NOMO-1 treated with DMSO at 0.1 percent for 48 hours (cell line): ENCODE measurements around the gene PGAM1.
A peak's percentile ranks its signal among the peaks of the same experiment; 100 is the strongest.

ENCODE experiments used
- DNase-seq: peaks from one replicate; lab custom pipeline; 2025; ENCODE audit not compliant: unreplicated experiment; lab: John Stamatoyannopoulos, UW

The PGAM1 gene

DNA sequence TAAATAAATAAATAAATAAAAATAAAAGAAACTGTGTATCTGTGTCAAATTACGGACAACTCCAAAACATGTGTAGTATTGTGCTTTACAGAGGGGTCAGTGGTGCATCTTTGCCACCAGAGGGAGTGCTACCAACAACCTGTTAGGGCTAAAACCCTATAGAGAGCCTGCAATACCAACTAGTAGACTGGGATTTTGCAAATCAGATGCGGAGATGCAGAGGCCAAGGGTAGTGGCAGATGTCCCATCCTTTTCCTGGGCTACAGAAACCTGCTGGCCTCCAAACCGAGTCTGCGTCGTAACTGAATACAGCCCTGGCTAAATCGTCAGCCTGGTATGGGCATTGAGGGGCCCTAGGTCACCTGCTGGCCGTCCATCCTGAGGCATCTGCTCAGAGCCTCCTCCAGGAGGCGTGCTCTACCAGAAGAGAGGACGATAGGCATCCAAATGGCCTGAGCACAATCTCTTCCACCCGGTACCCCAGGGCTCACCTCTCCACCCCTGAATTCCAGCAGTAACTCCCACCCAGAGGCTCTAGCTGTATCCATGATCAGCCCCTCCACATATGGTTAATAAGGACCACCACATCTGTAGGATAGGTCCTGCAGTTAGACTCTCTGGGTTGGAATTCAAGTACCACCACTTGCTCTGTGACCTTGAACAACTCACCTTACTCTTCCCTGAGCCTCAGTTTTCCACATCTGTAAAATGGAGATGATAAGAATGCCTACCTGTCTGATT is 18.6 kb upstream of the PGAM1 start:
- DNase-seq: peak; percentile 95

GRCh38 chr10:97407952-97408248 is 18.1 kb upstream of the PGAM1 start:
- no peak for DNase-seq

GRCh38 chr10:97408496-97408992 is 17.4 kb upstream of the PGAM1 start:
- peak; percentile 92 for DNase-seq

DNA sequence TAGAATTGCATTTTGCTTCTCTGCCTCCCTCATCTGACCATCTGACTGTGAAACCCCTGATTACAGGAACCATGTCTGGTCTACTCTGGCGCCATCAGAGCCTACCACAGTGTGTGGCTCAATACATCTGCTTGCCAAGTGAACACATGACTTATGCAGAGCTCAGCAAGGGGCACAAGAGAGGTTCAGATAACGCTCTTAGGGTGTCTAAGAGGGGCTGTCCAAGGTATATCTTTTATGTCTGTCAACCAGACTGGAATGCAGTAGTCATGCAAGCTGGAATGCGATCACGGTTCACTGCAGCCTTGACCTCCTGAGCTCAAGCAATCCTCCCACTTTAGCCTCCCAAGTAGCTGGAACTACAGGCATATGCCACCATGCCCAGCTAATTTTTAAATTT is 14.6 kb upstream of the PGAM1 start:
- DNase-seq: peak; percentile 42

DNA sequence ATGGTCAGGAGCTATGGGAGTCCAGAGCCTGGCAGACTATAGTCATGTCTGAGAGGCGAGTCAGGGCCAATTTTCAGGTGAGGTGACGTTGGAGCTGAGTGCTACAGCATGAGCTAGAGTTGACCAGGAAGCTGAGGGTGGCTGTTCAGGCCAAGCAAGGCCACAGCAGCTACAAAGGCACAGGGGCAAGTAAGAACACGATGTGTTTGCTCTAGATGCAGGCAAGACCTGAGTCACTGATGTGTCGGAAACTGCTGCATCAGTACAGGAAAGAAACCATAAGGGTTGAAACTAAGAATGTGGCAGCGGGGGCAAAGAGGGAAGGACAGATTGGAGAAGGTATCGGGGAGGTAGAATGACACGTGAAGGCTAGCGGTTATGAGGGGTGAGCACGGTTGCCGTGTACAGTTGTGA is 13.1 kb upstream of the PGAM1 start:
- peak; percentile 64 for DNase-seq

- DNase-seq: no peak
Measured at GRCh38 chr10:97416565-97416964, 9.4 kb upstream of the PGAM1 start.

DNA sequence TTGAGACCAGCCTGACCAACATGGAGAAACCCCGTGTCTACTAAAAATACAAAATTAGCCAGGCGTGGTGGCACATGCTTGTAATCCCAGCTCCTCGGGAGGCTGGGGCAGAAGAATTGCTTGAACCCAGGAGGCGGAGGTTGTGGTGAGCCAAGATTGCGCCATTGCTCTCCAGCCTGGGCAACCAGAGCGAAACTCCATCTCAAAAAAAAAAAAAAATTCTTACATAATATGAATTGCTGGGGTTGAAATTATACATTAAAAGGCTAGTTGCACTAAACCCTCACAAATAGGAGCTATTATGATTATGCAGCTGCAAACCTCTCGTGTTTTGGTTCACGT is 2.3 kb upstream of the PGAM1 start:
- peak; percentile 24 for DNase-seq

- no peak for DNase-seq
Measured at GRCh38 chr10:97426776-97427570, 982 bp downstream of the PGAM1 start.

DNA sequence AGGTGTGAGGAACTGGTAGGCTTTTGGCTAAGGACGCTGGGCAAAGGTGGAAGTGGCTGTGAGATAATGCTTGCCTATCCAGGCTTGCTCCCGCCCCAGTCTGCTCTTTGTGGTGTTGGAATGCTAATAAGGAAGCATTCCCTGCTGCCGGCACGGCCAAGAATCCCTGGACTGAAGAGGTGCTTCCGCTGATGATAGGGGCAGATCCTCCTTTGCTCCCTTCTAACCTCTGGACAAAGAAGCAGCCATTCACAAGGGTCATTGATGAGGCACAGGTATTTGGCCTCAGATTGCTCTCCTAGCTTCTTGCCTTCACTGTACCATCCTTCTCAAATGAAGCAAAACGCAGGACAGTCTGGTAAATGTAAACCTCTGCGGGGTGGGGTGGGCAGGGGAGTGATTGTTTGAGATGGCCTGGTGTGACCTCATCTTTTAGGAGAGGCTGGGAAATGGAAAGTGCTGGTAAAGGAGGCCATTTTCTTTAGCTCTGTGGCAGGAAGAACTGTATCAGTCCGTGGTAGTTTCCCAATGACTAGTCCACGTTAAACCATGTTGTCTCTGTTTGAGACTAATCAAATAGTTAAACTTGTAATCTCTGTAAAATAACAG is 1.7 kb downstream of the PGAM1 start:
- DNase-seq: peak; percentile 24

DNA sequence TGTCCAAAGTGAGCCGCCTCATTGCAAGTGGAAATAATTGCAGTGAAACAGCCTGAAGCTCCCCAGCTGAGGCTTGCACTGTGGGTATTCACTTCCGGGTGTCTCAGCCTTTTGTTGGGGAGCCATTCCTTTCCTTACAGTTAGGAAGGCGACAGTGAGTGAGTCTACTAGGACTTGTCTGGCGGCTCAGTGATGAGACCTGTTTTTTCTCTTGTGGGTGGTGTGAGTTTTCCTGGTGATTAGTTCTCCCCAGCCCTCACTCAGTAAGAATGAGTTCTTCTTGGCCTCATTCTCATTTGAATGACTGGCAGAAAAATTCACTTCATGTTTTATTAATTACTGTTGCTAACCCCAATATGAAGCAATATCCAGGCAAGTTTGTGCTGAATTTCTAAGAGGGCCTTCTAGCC is 2.6 kb downstream of the PGAM1 start:
- peak; percentile 55 for DNase-seq

GRCh38 chr10:97434055-97434454 is 8.1 kb downstream of the PGAM1 start:
- DNase-seq: no peak

GRCh38 chr10:97434557-97434956 is 8.6 kb downstream of the PGAM1 start:
- DNase-seq: no peak

DNA sequence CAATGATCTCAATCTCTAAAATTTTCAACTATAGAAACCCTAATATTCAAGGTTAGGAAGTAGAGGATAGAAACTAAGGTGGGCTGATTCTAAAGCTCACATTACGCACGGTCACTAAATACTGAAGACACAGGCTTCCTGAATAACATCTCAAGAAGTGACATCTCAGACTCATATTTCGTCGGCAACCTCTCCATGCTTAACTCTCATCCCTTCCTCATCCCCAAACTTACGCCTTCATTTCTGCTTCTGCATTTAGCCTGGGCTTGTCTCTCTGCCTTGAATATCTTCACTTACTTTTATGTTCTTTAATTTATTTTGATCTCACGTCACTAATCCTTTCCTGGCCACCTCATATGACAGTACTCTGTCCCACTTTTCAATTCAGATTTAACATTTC is 9.2 kb downstream of the PGAM1 start:
- no peak for DNase-seq

GRCh38 chr10:97442277-97442676 is 16.3 kb downstream of the PGAM1 start:
- DNase-seq: no peak

GRCh38 chr10:97444212-97444611 is 18.2 kb downstream of the PGAM1 start:
- no peak for DNase-seq

- no peak for DNase-seq
Measured at GRCh38 chr10:97445357-97445721, 19.3 kb downstream of the PGAM1 start.

DNA sequence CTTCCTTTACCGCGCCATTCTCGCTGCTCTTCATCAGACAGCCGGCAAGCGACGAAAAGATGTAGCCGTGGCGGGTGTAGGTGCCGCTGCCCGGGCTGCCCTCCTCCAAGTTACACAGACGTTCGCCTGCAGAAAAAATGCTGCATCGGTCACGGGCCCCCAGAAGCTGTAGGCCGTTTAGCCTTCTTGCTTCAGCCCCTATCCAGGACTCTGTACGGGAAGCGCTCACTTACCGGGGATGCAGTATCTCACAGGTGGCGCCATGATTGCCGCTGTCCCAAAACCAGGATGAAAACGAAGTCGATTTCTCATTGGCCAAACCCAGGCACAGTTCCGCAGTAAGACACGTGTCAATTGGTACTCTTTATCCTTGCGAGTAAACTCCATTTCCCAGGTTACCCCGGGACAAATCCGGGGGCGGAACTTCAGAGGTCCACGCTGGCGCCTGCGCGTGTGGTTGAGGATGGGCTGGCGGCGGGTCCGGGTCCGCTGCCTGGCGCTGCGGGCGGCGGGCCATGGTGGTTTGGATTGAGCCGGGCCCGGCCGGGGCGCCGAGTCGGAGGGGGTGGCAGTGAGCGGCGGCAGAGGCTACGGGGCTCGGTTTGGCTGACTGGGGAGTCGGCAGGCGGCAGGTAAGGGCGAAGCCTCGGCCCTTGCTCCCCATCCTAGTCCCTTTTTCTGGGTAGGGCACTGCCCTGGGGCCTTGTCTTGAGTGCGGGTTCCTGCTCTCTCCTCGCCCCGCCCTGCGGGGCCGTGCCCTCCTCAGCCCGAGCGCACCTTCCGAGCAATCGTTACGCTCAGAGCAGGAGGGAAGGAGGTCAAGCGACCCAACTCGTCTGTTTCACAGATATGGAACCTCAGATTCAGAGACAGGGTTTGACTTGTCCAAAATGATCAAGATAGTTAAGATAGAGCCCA is 20.0 kb downstream of the PGAM1 start, which contains the start of the genes EXOSC1 and ZDHHC16:
Gene EXOSC1, minus strand, starts transcription at position 285 of the 918 bp plus-strand sequence. Its CDS starts 21 bp downstream, at position 264.
Gene ZDHHC16, plus strand, starts transcription at position 454 of the 918 bp plus-strand sequence. CDS start 5,501 bp downstream, outside the sequence.
- peak; percentile 96 for DNase-seq

GRCh38 chr10:97450828-97451227 is 24.8 kb downstream of the PGAM1 start:
- DNase-seq: no peak

- DNase-seq: no peak
Measured at GRCh38 chr10:97451605-97452004, 25.6 kb downstream of the PGAM1 start.

GRCh38 chr10:97452352-97452751 is 26.4 kb downstream of the PGAM1 start:
- DNase-seq: no peak
